ENCODE results near the gene BMPR1B.
"Not testable (repeated sequence)": the region's sequence is repeated elsewhere in the genome, so short reads cannot be mapped to it uniquely, and the experiment has no call there.

BMPR1B gene

GRCh38 chr4:94841166-94841863, 83.6 kb downstream of the BMPR1B start:
- H3K4me3 ChIP-seq (ENCODE audit: low read depth in 1 of 2, low read length in 2 of 2); H3K9ac ChIP-seq (ENCODE audit: low read length); H3K4me1 ChIP-seq (ENCODE audit: insufficient read depth, low read length); H3K9me3 ChIP-seq (ENCODE audit: low read length); H3K36me3 ChIP-seq (ENCODE audit: insufficient read depth, low read length); H3K27me3 ChIP-seq (ENCODE audit: control insufficient read depth in 1 of 2, insufficient read depth in 2 of 2, low read length in 2 of 2); H3K27ac ChIP-seq (ENCODE audit: low read depth, low read length): not testable (repeated sequence)

- Histone ChIP-seq H3K9me3 (ENCODE audit: low read length) (no peaks in the 10 kb centered on the region), H3K27me3 (ENCODE audit: control insufficient read depth in 1 of 2, insufficient read depth in 2 of 2, low read length in 2 of 2) (no peaks in the 10 kb centered on the region), H3K27ac (ENCODE audit: low read depth, low read length) (no peak overlapping the region), H3K4me1 (ENCODE audit: insufficient read depth, low read length) (no peaks in the 10 kb centered on the region), H3K36me3 (ENCODE audit: insufficient read depth, low read length) (no peaks in the 10 kb centered on the region), H3K4me3 (ENCODE audit: low read depth in 1 of 2, low read length in 2 of 2) (no peak overlapping the region), H3K9ac (ENCODE audit: low read length) (no peak overlapping the region)
Observed at GRCh38 chr4:94841864-94842221, 84.1 kb downstream of the BMPR1B start.

GRCh38 chr4:94843216-94843615, 85.5 kb downstream of the BMPR1B start:
- Histone ChIP-seq H3K4me3 (ENCODE audit: low read depth in 1 of 2, low read length in 2 of 2) (no peak overlapping the region), H3K9me3 (ENCODE audit: low read length) (no peaks in the 10 kb centered on the region), H3K4me1 (ENCODE audit: insufficient read depth, low read length) (no peaks in the 10 kb centered on the region), H3K9ac (ENCODE audit: low read length) (no peak overlapping the region), H3K27ac (ENCODE audit: low read depth, low read length) (no peak overlapping the region), H3K27me3 (ENCODE audit: control insufficient read depth in 1 of 2, insufficient read depth in 2 of 2, low read length in 2 of 2) (no peaks in the 10 kb centered on the region), H3K36me3 (ENCODE audit: insufficient read depth, low read length) (no peaks in the 10 kb centered on the region)

GRCh38 chr4:94848326-94848725, 90.6 kb downstream of the BMPR1B start:
- no peak overlapping the region for H3K9ac ChIP-seq (ENCODE audit: low read length)
- H3K36me3 ChIP-seq (ENCODE audit: insufficient read depth, low read length): no peaks in the 10 kb centered on the region
- H3K27me3 ChIP-seq (ENCODE audit: control insufficient read depth in 1 of 2, insufficient read depth in 2 of 2, low read length in 2 of 2): no peaks in the 10 kb centered on the region
- H3K4me3 ChIP-seq (ENCODE audit: low read depth in 1 of 2, low read length in 2 of 2): no peak overlapping the region
- no peak overlapping the region for H3K27ac ChIP-seq (ENCODE audit: low read depth, low read length)
- H3K9me3 ChIP-seq (ENCODE audit: low read length): no peaks in the 10 kb centered on the region
- H3K4me1 ChIP-seq (ENCODE audit: insufficient read depth, low read length): no peaks in the 10 kb centered on the region

- Histone ChIP-seq H3K36me3 (ENCODE audit: insufficient read depth, low read length) (no peaks in the 10 kb centered on the region), H3K9ac (ENCODE audit: low read length) (no peak overlapping the region), H3K27ac (ENCODE audit: low read depth, low read length) (no peak overlapping the region), H3K4me3 (ENCODE audit: low read depth in 1 of 2, low read length in 2 of 2) (no peak overlapping the region), H3K27me3 (ENCODE audit: control insufficient read depth in 1 of 2, insufficient read depth in 2 of 2, low read length in 2 of 2) (no peaks in the 10 kb centered on the region), H3K9me3 (ENCODE audit: low read length) (no peaks in the 10 kb centered on the region), H3K4me1 (ENCODE audit: insufficient read depth, low read length) (no peaks in the 10 kb centered on the region)
Observed at GRCh38 chr4:94849901-94850300, 92.1 kb downstream of the BMPR1B start.

GRCh38 chr4:94852616-94853015, 94.9 kb downstream of the BMPR1B start:
- no peak overlapping the region for H3K27ac ChIP-seq (ENCODE audit: low read depth, low read length)
- no peaks in the 10 kb centered on the region for H3K36me3 ChIP-seq (ENCODE audit: insufficient read depth, low read length)
- H3K4me1 ChIP-seq (ENCODE audit: insufficient read depth, low read length): no peaks in the 10 kb centered on the region
- no peaks in the 10 kb centered on the region for H3K9me3 ChIP-seq (ENCODE audit: low read length)
- H3K4me3 ChIP-seq (ENCODE audit: low read depth in 1 of 2, low read length in 2 of 2): no peak overlapping the region
- no peak overlapping the region for H3K9ac ChIP-seq (ENCODE audit: low read length)
- no peaks in the 10 kb centered on the region for H3K27me3 ChIP-seq (ENCODE audit: control insufficient read depth in 1 of 2, insufficient read depth in 2 of 2, low read length in 2 of 2)

GRCh38 chr4:94856030-94856429, 98.3 kb downstream of the BMPR1B start:
- Histone ChIP-seq H3K27me3 (ENCODE audit: control insufficient read depth in 1 of 2, insufficient read depth in 2 of 2, low read length in 2 of 2) (no peaks in the 10 kb centered on the region), H3K27ac (ENCODE audit: low read depth, low read length) (no peak overlapping the region), H3K9me3 (ENCODE audit: low read length) (no peaks in the 10 kb centered on the region), H3K4me1 (ENCODE audit: insufficient read depth, low read length) (no peaks in the 10 kb centered on the region), H3K4me3 (ENCODE audit: low read depth in 1 of 2, low read length in 2 of 2) (no peak overlapping the region), H3K36me3 (ENCODE audit: insufficient read depth, low read length) (no peaks in the 10 kb centered on the region), H3K9ac (ENCODE audit: low read length) (no peak overlapping the region)

GRCh38 chr4:94870146-94870545, 112.4 kb downstream of the BMPR1B start:
- H3K9ac ChIP-seq (ENCODE audit: low read length): no peak overlapping the region
- no peak overlapping the region for H3K27ac ChIP-seq (ENCODE audit: low read depth, low read length)
- H3K4me3 ChIP-seq (ENCODE audit: low read depth in 1 of 2, low read length in 2 of 2): no peak overlapping the region
- no peaks in the 10 kb centered on the region for H3K9me3 ChIP-seq (ENCODE audit: low read length)
- H3K36me3 ChIP-seq (ENCODE audit: insufficient read depth, low read length): no peaks in the 10 kb centered on the region
- H3K27me3 ChIP-seq (ENCODE audit: control insufficient read depth in 1 of 2, insufficient read depth in 2 of 2, low read length in 2 of 2): no peaks in the 10 kb centered on the region
- no peaks in the 10 kb centered on the region for H3K4me1 ChIP-seq (ENCODE audit: insufficient read depth, low read length)

GRCh38 chr4:94871644-94872305, 114.0 kb downstream of the BMPR1B start:
- H3K36me3 ChIP-seq (ENCODE audit: insufficient read depth, low read length): no peaks in the 10 kb centered on the region

GRCh38 chr4:94877973-94878372, 120.2 kb downstream of the BMPR1B start:
- no peaks in the 10 kb centered on the region for H3K4me1 ChIP-seq (ENCODE audit: insufficient read depth, low read length)
- H3K27me3 ChIP-seq (ENCODE audit: control insufficient read depth in 1 of 2, insufficient read depth in 2 of 2, low read length in 2 of 2): no peaks in the 10 kb centered on the region
- no peak overlapping the region for H3K4me3 ChIP-seq (ENCODE audit: low read depth in 1 of 2, low read length in 2 of 2)
- H3K27ac ChIP-seq (ENCODE audit: low read depth, low read length): no peak overlapping the region
- no peak overlapping the region for H3K9ac ChIP-seq (ENCODE audit: low read length)
- H3K9me3 ChIP-seq (ENCODE audit: low read length): no peaks in the 10 kb centered on the region
- no peaks in the 10 kb centered on the region for H3K36me3 ChIP-seq (ENCODE audit: insufficient read depth, low read length)

More at GRCh38 chr4:94871644-94872305, 114.0 kb downstream of the BMPR1B start:
- Histone ChIP-seq H3K27ac (ENCODE audit: low read depth, low read length) (no peak overlapping the region), H3K4me1 (ENCODE audit: insufficient read depth, low read length) (no peaks in the 10 kb centered on the region), H3K27me3 (ENCODE audit: control insufficient read depth in 1 of 2, insufficient read depth in 2 of 2, low read length in 2 of 2) (no peaks in the 10 kb centered on the region), H3K9me3 (ENCODE audit: low read length) (no peaks in the 10 kb centered on the region), H3K4me3 (ENCODE audit: low read depth in 1 of 2, low read length in 2 of 2) (no peak overlapping the region), H3K9ac (ENCODE audit: low read length) (no peak overlapping the region)

- no peaks in the 10 kb centered on the region for H3K4me1 ChIP-seq (ENCODE audit: insufficient read depth, low read length)
Observed at GRCh38 chr4:94880956-94881355, 123.2 kb downstream of the BMPR1B start.

GRCh38 chr4:94882756-94883155, 125.0 kb downstream of the BMPR1B start:
- H3K9me3 ChIP-seq (ENCODE audit: low read length): no peaks in the 10 kb centered on the region
- H3K27me3 ChIP-seq (ENCODE audit: control insufficient read depth in 1 of 2, insufficient read depth in 2 of 2, low read length in 2 of 2): no peaks in the 10 kb centered on the region
- H3K36me3 ChIP-seq (ENCODE audit: insufficient read depth, low read length): no peaks in the 10 kb centered on the region
- H3K27ac ChIP-seq (ENCODE audit: low read depth, low read length): no peak overlapping the region
- no peaks in the 10 kb centered on the region for H3K4me1 ChIP-seq (ENCODE audit: insufficient read depth, low read length)
- no peak overlapping the region for H3K4me3 ChIP-seq (ENCODE audit: low read depth in 1 of 2, low read length in 2 of 2)
- no peak overlapping the region for H3K9ac ChIP-seq (ENCODE audit: low read length)

More at GRCh38 chr4:94880956-94881355, 123.2 kb downstream of the BMPR1B start:
- H3K27me3 ChIP-seq (ENCODE audit: control insufficient read depth in 1 of 2, insufficient read depth in 2 of 2, low read length in 2 of 2): no peaks in the 10 kb centered on the region
- no peak overlapping the region for H3K9ac ChIP-seq (ENCODE audit: low read length)
- H3K27ac ChIP-seq (ENCODE audit: low read depth, low read length): no peak overlapping the region
- H3K9me3 ChIP-seq (ENCODE audit: low read length): no peaks in the 10 kb centered on the region
- no peak overlapping the region for H3K4me3 ChIP-seq (ENCODE audit: low read depth in 1 of 2, low read length in 2 of 2)
- H3K36me3 ChIP-seq (ENCODE audit: insufficient read depth, low read length): no peaks in the 10 kb centered on the region
